GM18526 (cell line): ENCODE measurements around the gene FARP1.
A peak's percentile ranks its signal among the peaks of the same experiment; 100 is the strongest.

Source experiments
- POLR2A ChIP-seq: IDR thresholded peaks from 3 replicates; pipeline ENCODE4 v1.6.1; 2011; ENCODE audit not compliant: insufficient read length; ENCODE audit errors: extremely low read depth

FARP1 gene

DNA sequence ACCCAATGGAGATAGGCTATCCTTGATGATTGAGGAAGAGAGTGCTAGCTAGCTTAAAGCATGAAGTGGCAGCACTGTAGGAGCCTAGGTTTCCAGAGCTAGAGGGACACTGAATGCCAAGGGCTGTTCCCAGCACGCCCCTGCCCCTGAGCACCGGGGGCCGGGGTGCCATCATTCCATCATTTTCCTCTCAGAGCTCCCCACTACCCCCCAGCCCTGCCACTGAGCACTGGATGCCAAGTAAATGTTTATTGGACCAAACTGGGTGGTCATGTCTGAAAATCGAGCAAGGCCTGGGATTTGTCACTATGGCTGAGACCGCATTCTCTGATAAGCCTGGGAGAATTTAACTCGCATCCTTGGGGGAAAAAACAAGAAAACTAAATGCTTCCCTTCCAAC, 291.2 kb downstream of the FARP1 start:
- TF ChIP-seq POLR2A: no peak

DNA sequence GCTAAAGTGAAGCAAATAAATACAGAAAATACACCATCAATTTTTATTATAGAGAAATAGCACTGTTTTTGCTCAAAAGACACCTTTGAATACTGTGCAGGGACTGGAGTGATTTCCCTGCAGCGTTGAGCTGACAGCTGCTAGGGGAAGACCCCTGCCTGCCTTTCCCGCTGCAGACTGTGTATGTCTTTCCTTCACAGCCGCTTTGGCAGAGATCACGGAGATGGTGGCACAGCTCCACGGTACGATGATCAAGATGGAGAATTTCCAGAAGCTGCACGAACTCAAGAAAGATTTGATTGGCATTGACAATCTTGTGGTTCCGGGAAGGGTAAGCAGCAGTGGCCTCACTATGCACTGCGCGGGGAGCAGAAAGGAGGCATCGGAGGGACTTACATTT, 292.5 kb downstream of the FARP1 start:
- TF ChIP-seq POLR2A: no peak

- TF ChIP-seq POLR2A: no peak
Observed at GRCh38 chr13:98436233-98436910, 293.5 kb downstream of the FARP1 start.

GRCh38 chr13:98438246-98439125, 295.6 kb downstream of the FARP1 start:
- no peak for TF ChIP-seq POLR2A

- TF ChIP-seq POLR2A: no peak
Observed at GRCh38 chr13:98439126-98439828, 296.4 kb downstream of the FARP1 start.

GRCh38 chr13:98439896-98440295, 297.0 kb downstream of the FARP1 start:
- TF ChIP-seq POLR2A: no peak

GRCh38 chr13:98440390-98441055, 297.6 kb downstream of the FARP1 start:
- no peak for TF ChIP-seq POLR2A

GRCh38 chr13:98441056-98441676, 298.3 kb downstream of the FARP1 start:
- no peak for TF ChIP-seq POLR2A

GRCh38 chr13:98442391-98443230, 299.7 kb downstream of the FARP1 start:
- TF ChIP-seq POLR2A: no peak

GRCh38 chr13:98443329-98443728, 300.4 kb downstream of the FARP1 start:
- TF ChIP-seq POLR2A: no peak

DNA sequence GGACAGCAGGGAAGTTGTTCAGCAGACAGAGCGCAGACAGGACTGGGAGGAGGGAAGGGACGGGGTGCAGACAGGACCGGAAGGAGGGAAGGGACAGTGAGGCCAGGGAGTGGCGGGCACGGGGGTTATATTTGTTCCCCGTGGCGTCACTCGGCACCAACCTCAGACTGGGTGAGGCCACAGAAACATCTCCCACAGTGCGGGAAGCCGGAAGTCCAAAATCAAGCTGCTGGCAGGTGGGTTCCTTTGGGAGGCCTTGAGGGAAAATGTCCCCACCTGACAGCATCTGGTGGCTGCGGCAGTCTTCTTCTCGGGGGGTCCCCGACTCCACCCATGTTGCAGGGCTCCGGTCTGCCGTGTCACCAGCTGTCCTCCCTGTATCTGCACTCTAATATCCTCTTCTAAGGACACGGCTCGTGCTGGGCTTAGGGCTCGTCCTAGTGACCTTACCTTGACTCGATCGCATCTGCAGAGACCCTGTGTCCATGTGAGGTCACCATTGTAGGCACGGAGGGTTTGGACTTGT, 301.0 kb downstream of the FARP1 start:
- no peak for TF ChIP-seq POLR2A

DNA sequence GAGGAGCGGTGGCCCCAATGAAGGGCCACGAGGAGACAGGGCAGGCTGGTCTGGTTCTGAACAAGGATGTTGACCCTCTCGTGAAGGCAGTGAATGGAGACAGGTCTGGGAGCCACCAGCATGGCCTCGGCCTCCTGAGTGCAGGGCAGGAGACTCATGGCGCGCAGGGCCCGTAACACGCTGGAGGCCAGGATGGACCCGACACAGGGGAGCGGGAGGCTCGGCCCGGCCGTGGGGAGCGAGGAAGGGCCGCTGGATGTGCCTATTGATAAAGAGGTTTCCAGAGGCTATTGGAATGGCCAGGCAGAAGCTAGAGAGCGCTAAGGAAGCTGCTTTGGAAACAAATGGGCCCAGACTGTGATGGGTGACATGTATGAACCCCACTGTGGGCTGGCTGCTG, 301.5 kb downstream of the FARP1 start:
- TF ChIP-seq POLR2A: no peak

DNA sequence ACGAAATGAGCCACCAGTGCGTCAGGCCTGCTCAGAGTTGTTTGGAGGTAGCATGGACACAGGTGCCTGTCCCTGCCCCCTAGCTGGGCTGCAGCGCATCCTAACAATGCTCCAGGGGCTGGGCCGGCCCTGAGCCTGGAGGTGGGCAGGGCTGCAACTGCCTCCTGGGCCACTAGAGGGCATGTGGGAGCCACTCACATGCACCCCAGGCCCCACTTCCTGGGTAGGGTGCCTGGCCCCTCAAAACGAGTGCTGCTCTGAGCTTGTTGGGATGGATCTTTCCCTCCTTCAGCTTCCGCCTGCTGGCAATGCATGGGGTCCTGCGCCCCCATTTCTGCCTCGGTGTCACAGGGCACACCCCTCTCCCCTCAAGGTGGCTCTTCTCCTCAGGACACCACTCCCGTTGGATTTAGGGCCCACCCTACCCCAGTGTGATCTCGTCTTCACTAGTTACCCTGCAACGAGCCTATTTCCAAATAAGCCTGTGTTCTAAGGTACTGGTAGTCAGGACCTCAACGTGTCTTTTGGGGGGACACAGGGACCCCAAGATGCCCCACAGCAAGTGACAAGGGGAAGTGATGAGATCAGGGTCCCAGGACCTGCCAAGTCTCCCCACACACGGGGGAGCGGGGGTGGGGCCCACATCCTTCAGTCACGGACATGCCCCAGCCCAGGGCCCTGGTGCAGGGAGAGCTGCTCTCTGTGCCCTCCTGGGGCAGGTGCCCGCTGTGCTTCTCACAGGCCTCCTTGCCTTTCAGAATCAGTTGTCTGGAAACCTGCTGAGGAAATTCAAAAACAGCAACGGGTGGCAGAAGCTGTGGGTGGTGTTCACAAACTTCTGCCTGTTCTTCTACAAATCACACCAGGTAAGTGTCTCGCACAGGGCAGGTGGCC, 302.7 kb downstream of the FARP1 start:
- TF ChIP-seq POLR2A: peak; percentile 16
